H54 (cell line): ENCODE results near the gene APBA2.

ENCODE experiments used
- DNase-seq: peaks from one replicate; pipeline ENCODE4 v3.0.0; 2011; ENCODE audit warnings: low spot score, mixed read lengths; ENCODE audit not compliant: insufficient read length
- FAIRE-seq: peaks from 3 replicates; lab custom pipeline; 2011; peaks lifted over from hg19 to GRCh38; lab: Jason Lieb, UNC
- POLR2A ChIP-seq: IDR thresholded peaks from 2 replicates; pipeline ENCODE4 v1.6.1; 2011; ENCODE audit warnings: low read depth, mild to moderate bottlenecking, low read length

The APBA2 gene

DNA sequence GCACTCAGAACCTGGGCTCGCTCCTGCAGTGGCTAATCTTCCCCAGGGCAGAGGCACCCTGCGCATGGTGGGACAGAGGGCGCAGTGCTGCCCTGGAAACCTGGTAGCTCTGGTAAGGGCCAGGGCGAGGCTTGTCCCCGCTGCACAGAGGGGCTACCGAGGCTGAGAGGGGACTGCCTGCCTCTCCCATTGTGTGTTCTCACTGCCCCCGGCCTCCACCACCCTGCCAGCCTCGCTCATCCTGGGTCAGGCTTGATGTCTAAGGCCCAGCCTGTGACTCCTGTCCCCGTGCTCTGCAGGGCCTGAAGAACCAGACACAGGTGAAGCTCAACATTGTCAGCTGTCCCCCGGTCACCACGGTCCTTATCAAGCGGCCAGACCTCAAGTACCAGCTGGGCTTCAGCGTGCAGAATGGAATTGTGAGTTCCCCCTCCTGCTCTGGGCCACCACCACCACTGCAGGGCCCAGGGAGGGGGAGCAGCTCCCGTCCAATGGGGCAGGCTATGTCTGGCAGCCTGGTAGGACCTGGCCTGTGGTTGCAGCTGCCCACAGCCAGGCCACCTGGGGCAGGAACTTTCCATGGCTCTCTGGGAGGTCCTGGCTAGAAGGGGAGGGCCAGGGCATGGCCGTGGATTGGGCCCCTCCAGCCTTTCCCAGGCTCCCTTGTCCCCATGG lies 222.3 kb downstream of the APBA2 start:
- FAIRE-seq: no peak

DNA sequence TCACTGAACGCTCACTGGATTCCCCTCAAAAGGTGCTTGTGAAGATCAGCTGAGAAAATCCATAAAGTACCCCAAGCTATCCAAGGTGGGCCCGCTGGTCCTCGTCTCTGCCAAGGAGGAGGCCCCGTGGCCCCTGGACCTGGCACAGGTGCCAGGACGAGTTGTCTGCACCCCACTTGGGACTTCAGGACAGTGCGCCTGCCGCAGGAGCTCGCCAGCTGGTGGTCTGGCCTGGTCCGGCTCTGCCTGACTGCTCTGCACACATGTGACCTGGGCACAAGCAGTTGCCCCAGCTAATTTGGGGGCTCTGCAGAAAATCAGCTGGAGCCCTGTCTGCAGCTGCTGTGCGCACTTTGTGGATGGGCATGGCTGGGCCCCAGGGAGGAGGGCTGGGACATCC lies 224.0 kb downstream of the APBA2 start:
- TF ChIP-seq POLR2A: no peak
- no peak for FAIRE-seq
- DNase-seq: no peak

More for the DNA sequence above, 222.3 kb downstream of the APBA2 start:
- DNase-seq: no peak
- TF ChIP-seq POLR2A: no peak

GRCh38 chr15:29110176-29110575 lies 224.4 kb downstream of the APBA2 start:
- DNase-seq (no peak), FAIRE-seq (no peak)
- TF ChIP-seq POLR2A: no peak

GRCh38 chr15:29110733-29111132 lies 225.0 kb downstream of the APBA2 start:
- no peak for TF ChIP-seq POLR2A

DNA sequence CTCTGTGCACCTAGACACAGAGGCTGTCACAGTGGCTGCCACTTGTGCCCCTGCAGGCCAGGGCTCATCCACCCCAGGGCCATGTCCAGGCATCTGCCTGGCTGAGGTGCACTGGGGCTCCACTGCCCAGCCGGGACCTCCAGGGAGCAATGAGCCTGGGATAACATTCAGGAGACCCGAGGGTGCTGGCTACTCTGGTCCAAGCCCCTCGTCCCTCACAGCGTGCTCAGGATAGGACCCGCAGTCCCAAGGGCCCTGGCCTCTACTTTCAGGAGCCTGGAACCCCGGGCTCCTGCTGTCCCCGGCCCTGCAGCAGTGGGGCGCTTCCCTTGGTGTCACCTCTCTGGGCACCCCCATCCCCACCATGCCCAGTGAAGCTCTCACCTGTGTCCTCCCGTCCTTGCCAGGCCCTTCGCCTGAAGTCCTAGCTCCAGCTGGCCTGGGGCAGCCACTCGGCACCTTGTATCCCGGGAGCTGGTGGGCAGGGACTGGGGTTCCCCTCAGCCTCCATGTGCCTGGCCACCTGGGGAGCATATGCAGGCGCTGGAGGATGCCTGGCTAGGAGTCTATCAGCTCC lies 226.0 kb downstream of the APBA2 start:
- FAIRE-seq (no peak), DNase-seq (no peak)
- no peak for TF ChIP-seq POLR2A

More at GRCh38 chr15:29110733-29111132, 225.0 kb downstream of the APBA2 start:
- DNase-seq: no peak
- no peak for FAIRE-seq

GRCh38 chr15:29113336-29114220 lies 227.8 kb downstream of the APBA2 start:
- FAIRE-seq (no peak), DNase-seq (no peak)
- no peak for TF ChIP-seq POLR2A

- no peak for FAIRE-seq
- TF ChIP-seq POLR2A: no peak
These were observed 228.7 kb downstream of the APBA2 start for GRCh38 chr15:29114221-29115092.

GRCh38 chr15:29115093-29115991 lies 229.6 kb downstream of the APBA2 start:
- TF ChIP-seq POLR2A: no peak
- FAIRE-seq (no peak), DNase-seq (no peak)

More at GRCh38 chr15:29114221-29115092, 228.7 kb downstream of the APBA2 start:
- no peak for DNase-seq

GRCh38 chr15:29116970-29117700 lies 231.4 kb downstream of the APBA2 start:
- no peak for TF ChIP-seq POLR2A
- FAIRE-seq (no peak), DNase-seq (no peak)

DNA sequence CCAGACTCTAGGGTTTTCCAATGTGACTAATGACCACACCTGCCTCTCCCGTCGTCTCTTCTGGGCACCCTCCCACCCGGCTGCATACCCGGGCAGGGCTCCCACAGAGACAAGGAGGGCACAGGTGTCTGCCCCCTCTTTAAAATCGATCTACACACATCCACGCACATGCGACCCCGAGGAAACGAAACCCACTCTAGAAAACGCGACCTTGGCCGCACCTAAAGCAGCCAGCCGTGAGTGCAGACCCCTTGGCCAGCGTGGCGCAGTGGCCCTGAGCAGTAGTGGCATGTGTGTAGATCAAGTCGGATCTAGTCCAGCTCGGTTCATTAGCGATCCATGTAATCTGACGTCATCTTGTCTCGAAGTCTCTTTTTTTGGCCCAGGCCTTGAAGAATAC lies 232.0 kb downstream of the APBA2 start:
- FAIRE-seq: no peak
- TF ChIP-seq POLR2A: no peak
- DNase-seq: no peak

GRCh38 chr15:29119847-29120246 lies 234.1 kb downstream of the APBA2 start:
- no peak for FAIRE-seq
- no peak for DNase-seq
- TF ChIP-seq POLR2A: no peak

DNA sequence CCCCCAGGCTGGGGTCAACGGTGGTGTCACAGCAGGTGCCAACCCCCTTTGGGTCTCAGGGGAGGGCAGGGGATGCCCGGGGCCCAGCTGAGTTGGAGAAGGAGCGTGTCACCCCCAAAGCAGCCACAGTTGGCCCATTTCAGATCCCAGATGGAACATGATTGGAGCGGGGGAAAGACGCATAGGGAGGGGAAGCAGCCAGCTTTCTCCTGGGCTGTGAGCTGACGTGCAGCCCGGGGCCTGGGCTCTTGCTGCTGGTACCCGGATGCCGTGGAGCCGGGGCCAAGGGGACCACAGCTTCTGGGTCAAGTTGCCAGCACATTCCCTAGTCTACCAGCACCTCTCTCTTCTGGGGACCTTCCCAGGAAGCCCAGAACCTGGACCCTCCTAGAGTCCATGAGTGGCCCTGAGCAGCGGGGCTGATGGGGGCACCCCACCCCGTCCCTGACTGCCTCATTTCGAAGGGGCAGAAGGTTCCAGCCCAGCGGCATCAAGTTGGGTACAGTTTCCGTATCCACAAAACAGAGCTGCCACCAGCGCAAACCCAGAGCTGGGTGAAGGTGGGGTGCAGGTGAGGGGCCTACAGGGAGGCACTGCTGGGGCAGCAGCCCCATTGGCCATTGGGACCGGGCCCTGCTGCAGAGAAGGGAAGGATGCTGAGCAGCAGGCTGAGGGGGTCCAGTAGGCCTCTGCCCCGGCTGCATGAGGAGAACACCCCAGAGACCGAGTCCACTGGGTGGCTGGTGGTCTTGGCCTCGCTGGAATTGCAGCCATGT lies 235.0 kb downstream of the APBA2 start:
- FAIRE-seq (no peak), DNase-seq (no peak)
- TF ChIP-seq POLR2A: no peak
